Chondrocyte (in vitro differentiated cells): ENCODE results near the gene EXPH5. TPM values are rescaled to one million over a fixed set of nuclear protein-coding genes. Genes with fewer than 3 reads are reported as not detected.

Experiments used
- DNase-seq: peaks from one replicate; pipeline ENCODE4 v3.0.0; 2021; ENCODE audit warnings: mixed read lengths, low spot score
- H3K27ac Mint-ChIP-seq: one replicate; pipeline ENCODE4 v1.8.0; 2021; ENCODE audit warnings: mild to moderate bottlenecking, moderate library complexity, mixed read lengths; ENCODE audit not compliant: unreplicated experiment
- H3K27me3 Mint-ChIP-seq: 2 replicates; pipeline ENCODE4 v1.8.0; 2021; ENCODE audit warnings: low read depth, mixed read lengths
- H3K36me3 Mint-ChIP-seq: 2 replicates; pipeline ENCODE4 v1.8.0; 2021; ENCODE audit warnings: low read depth, mixed read lengths
- H3K4me1 Mint-ChIP-seq: 2 replicates; pipeline ENCODE4 v1.8.0; 2021; ENCODE audit warnings: low read depth, mild to moderate bottlenecking, mixed read lengths
- H3K4me3 Mint-ChIP-seq: one replicate; pipeline ENCODE4 v1.8.0; 2021; ENCODE audit warnings: mild to moderate bottlenecking, moderate library complexity, mixed read lengths; ENCODE audit not compliant: unreplicated experiment
- H3K9me3 Mint-ChIP-seq: 2 replicates; pipeline ENCODE4 v1.8.0; 2021; ENCODE audit warnings: low read depth, mixed read lengths
- CTCF ChIP-seq: fragments of 200-600 bp; sonication (generic); IDR thresholded peaks from 2 replicates; pipeline ENCODE4 v1.5.0; 2021; ENCODE audit warnings: antibody characterized with exemption, mild to moderate bottlenecking, moderate library complexity
- total RNA-seq: library from RNA; stranded (reverse); gene quantifications from 3 replicates; pipeline ENCODE4 v1.2.1, GENCODE V29; 2021

EXPH5 gene
- total RNA-seq, 1 donor from 2014 or later: 1.1 TPM

GRCh38 chr11:108622341-108622740, 28.8 kb upstream of the EXPH5 start:
- no peak for TF ChIP-seq CTCF
- H3K9me3 Mint-ChIP-seq: no peaks in the 10 kb centered on the region
- peaks cover 1% of the 10 kb centered on the region for H3K36me3 Mint-ChIP-seq
- H3K4me3 Mint-ChIP-seq: no peak overlapping the region
- no peaks in the 10 kb centered on the region for H3K4me1 Mint-ChIP-seq
- H3K27me3 Mint-ChIP-seq: peaks cover 6% of the 10 kb centered on the region
- no peak overlapping the region for H3K27ac Mint-ChIP-seq
- DNase-seq: no peak

DNA sequence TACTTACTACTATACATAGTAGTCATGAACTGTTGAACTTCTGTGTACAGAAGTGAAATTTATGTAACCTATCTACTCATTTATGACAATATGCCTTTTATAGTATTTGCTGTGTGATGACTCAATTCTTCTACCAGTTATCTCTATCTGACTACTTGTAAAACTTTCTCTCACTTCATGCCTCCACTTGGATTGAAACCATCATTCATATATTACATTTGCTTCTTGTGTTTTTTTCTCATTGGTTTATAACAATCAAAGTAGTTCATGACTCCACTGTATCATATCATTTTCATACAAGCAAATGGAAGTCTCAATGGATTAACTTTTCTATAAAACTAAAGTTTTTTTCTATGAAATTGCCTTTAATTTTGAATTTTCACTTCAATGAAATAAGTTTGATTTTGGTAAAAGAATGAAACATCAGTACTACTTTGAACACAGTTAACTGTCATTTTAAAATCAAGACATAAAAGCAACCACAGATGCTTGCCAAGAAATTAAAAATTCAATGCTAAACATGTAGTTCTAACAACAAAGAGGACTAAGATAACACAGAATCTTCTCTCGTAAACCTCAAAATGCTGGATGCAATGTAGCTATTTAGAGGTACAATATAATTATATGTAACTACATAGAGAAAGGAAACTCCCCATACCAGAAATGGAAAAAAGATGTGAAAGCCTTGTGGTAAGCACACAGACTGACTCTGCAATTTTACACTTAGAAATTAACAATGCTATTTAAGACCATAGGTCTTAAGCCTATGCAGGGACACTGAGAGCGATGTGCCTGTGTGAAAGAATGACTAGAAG, 27.6 kb upstream of the EXPH5 start:
- Mint-ChIP-seq H3K27ac (no peak overlapping the region), H3K27me3 (peaks cover 6% of the 10 kb centered on the region), H3K4me1 (no peaks in the 10 kb centered on the region), H3K9me3 (no peaks in the 10 kb centered on the region), H3K36me3 (peaks cover 1% of the 10 kb centered on the region), H3K4me3 (no peak overlapping the region)
- DNase-seq: no peak
- no peak for TF ChIP-seq CTCF

- H3K27ac Mint-ChIP-seq: no peak overlapping the region
Observed at GRCh38 chr11:108618529-108618928, 25.0 kb upstream of the EXPH5 start.

DNA sequence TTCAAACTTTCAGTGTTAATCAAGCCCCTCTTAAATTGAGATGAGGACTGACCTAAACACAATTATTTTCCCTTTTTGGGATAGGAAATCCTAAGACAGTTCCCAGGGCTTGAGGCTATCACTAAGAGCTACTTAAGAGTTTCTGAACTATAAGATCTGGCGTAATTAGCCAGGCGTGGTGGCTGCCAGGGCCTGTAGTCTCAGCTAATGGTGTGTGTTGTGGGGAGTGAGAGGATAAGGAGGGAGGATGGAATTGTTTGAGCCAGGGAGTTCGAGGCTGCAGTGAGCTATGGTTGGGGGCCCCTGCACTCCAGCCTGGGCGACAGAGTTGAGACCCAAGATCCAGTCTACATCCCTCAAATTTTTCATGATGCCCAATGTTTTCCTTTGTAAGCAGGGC, 23.5 kb upstream of the EXPH5 start:
- no peak overlapping the region for H3K27ac Mint-ChIP-seq
- no peaks in the 10 kb centered on the region for H3K4me1 Mint-ChIP-seq
- no peak overlapping the region for H3K4me3 Mint-ChIP-seq

More at GRCh38 chr11:108618529-108618928, 25.0 kb upstream of the EXPH5 start:
- TF ChIP-seq CTCF: no peak
- Mint-ChIP-seq H3K4me1 (no peaks in the 10 kb centered on the region), H3K27me3 (no peaks in the 10 kb centered on the region), H3K36me3 (no peaks in the 10 kb centered on the region), H3K9me3 (no peaks in the 10 kb centered on the region), H3K4me3 (no peak overlapping the region)
- DNase-seq: no peak

DNA sequence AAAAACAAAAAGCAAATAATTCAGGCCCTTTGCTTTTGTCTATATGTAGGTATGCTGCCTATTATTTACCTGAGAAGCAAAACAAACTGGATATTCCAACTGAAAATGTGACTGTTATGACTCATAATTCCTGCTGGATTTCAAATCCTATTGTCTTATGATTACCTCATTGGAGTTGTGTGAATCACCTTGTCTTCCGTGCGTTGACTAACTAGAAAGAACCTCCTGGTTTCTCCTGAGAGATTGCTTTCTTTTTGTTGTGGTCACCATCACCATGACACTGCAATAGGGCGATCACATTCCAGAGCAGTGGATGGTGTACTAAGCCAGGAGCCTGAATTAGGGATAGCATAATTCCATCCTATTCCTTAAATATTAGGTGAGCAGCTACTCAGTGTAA, 23.0 kb upstream of the EXPH5 start:
- Mint-ChIP-seq H3K9me3 (no peaks in the 10 kb centered on the region), H3K4me1 (no peaks in the 10 kb centered on the region), H3K27ac (no peak overlapping the region), H3K27me3 (no peaks in the 10 kb centered on the region), H3K4me3 (no peak overlapping the region), H3K36me3 (no peaks in the 10 kb centered on the region)
- TF ChIP-seq CTCF: no peak
- DNase-seq: no peak

More for the DNA sequence above, 23.5 kb upstream of the EXPH5 start:
- Mint-ChIP-seq H3K9me3 (no peaks in the 10 kb centered on the region), H3K36me3 (no peaks in the 10 kb centered on the region), H3K27me3 (no peaks in the 10 kb centered on the region)
- no peak for DNase-seq
- TF ChIP-seq CTCF: no peak
